Heart right ventricle (tissue), 16 donors: ENCODE measurements around the gene BIN1. TPM values are rescaled to one million over a fixed set of nuclear protein-coding genes. Genes with fewer than 3 reads are reported as not detected.

ENCODE experiments used
- ATAC-seq, 8 donors: fragments of 200-7000 bp; cut with Tn5 transposase; one replicate each; pipeline ENCODE4 v1.9.1; 2020; ENCODE audit warnings: mild to moderate bottlenecking in 8 of 8, moderate library complexity in 8 of 8, moderate number of reproducible peaks in 1 of 8
- DNase-seq, 2 donors: peaks; one replicate each; pipeline ENCODE4 v3.0.0-alpha.2; 2020
- H3K27ac ChIP-seq, 10 donors: fragments of 200-600 bp; sonication (generic) in 2 of 10; one replicate each; pipeline versions ENCODE4 v1.5.0 to v1.8.0; 2020 to 2022; ENCODE audit warnings: mild to moderate bottlenecking in 3 of 10
- H3K27me3 ChIP-seq, 7 donors: fragments of 200-600 bp; one replicate each; pipeline ENCODE4 v1.8.0; 2021 to 2022; ENCODE audit warnings: mild to moderate bottlenecking in 2 of 7
- H3K36me3 ChIP-seq, 9 donors: fragments of 200-600 bp; sonication (generic) in 1 of 9; one replicate each; pipeline versions ENCODE4 v1.5.0 to v1.8.0; 2020 to 2022; ENCODE audit warnings: mild to moderate bottlenecking in 2 of 9
- H3K4me1 ChIP-seq, 9 donors: fragments of 200-600 bp; sonication (generic) in 1 of 9; one replicate each; pipeline versions ENCODE4 v1.5.0 to v1.8.0; 2020 to 2022; ENCODE audit warnings: mild to moderate bottlenecking in 4 of 9
- H3K4me3 ChIP-seq, 10 donors: fragments of 200-600 bp; sonication (generic) in 2 of 10; one replicate each; pipeline versions ENCODE4 v1.5.0 to v1.8.0; 2020 to 2022; ENCODE audit warnings: mild to moderate bottlenecking in 7 of 10, moderate library complexity in 2 of 10
- H3K9me3 ChIP-seq, 11 donors: fragments of 200-600 bp in 10 of 11; sonication (generic) in 2 of 11; one replicate each; pipeline versions ENCODE4 v1.5.0 to v1.8.0; 2013 to 2022; ENCODE audit warnings: mild to moderate bottlenecking in 2 of 11, control low read depth in 1 of 11, moderate library complexity in 1 of 11
- CTCF ChIP-seq, 9 donors: fragments of 200-600 bp; sonication (generic) in 2 of 9; IDR thresholded peaks; one replicate each; pipeline versions ENCODE4 v1.5.0 to v1.8.0; 2021 to 2022; ENCODE audit warnings: antibody characterized with exemption in 9 of 9, mild to moderate bottlenecking in 5 of 9, moderate library complexity in 1 of 9
- WGBS, 2 donors: extraction: QIAGEN DNeasy Blood & Tissue Kit; methylation state at CpG; one replicate each; pipeline ENCODE4 v1.1.7; 2013; ENCODE audit warnings: inconsistent platforms in 1 of 2; 5-methylcytosine and 5-hydroxymethylcytosine counted together
- intact Hi-C, 10 donors: fragments of 100-400 bp; cut with DNase I; formaldehyde crosslinking; loops; one replicate each; pipeline versions ENCODE4 v1.11.1 to v1.14.2; 2022
- polyA plus RNA-seq, 2 donors: library from polyadenylated mRNA; stranded (reverse); fragments of 200-250 nt; gene quantifications; one replicate each; pipeline ENCODE4 v1.2.3, GENCODE V29; 2013
- total RNA-seq, 10 donors: library from RNA; stranded (reverse); fragmentation: NEBNext Ultra II Directional in 3 of 10; extraction: Animal tissue kit (Norgen Biotek cat#: 25700) in 3 of 10; gene quantifications; one replicate each; pipeline versions ENCODE4 v1.2.1 to v1.2.4, GENCODE V29; 2021 to 2023
- donor health status: Arrhythmogenic right ventricular cardiomyopathy.
- donor health status: ischemic (EF 13 %, LVEDD 7.1; RV severe dilation, severe dysfunction).
- donor health status: healthy with polysubstance abuse.
- donor health status: DM: no; HTN: yes; CAD: no.
- donor health status: DM: no; HTN: no; CAD: no.
- donor health status: ischemic (EF 25% LVEDD 6.9; RV normal size, moderate dysfunction).
- donor health status: ischemic (EF 25% LVEDD 5.7; RV mildly dilated, moderate dysfunction).
- donor health status: healthy.
- donor health status: DM: yes; HTN: yes; CAD: no.
- donor health status: Ischemic cardiomyopathy.
- donor health status: ischemic (EF 35%, LVEDD 5.7; RV mildly dilated, moderate dysfunction).
- donor health status: nonischemic (EF 11% LVEDD 7.7; RV severe dilation, severe dysfunction).
- donor health status: DM: yes; HTN: yes; CAD: no.
- donor health status: PGD.
- donor health status: ischemic (EF 29% LVEDD 5.4; RV normal size, mild dysfunction).
- donor health status: nonischemic (EF 23%, LVEDD 6.1; RV moderate dilation, normal function).

BIN1 gene
- total and polyA plus RNA-seq, 12 donors: 8.4 to 21.7 (median 16.0) TPM

- DNase-seq (peak in 1 of 2 donors; percentile 7), ATAC-seq (no peak)
- Histone ChIP-seq H3K4me3 (no peak overlapping the region), H3K4me1 (peaks cover 2 to 28% (median 20%) of the 10 kb centered on the region in 9 donors), H3K27me3 (no peaks in the 10 kb centered on the region), H3K9me3 (no peaks in the 10 kb centered on the region), H3K36me3 (no peaks in the 10 kb centered on the region), H3K27ac (no peak overlapping the region)
- intact Hi-C loops: no loop called here
- WGBS, 2 donors: 70 to 75% methylated on average over 15 of the region's 15 CpGs
- TF ChIP-seq CTCF (IDR thresholded peaks at IDR 0.05): no peak
These were observed 13.2 kb downstream of the BIN1 start for GRCh38 chr2:127093648-127094210.

- Histone ChIP-seq H3K4me1 (peaks cover 2 to 29% (median 22%) of the 10 kb centered on the region in 9 donors), H3K4me3 (no peak overlapping the region), H3K9me3 (no peaks in the 10 kb centered on the region), H3K36me3 (no peaks in the 10 kb centered on the region), H3K27ac (no peak overlapping the region), H3K27me3 (no peaks in the 10 kb centered on the region)
- DNase-seq: no peak
- WGBS, 2 donors: 97% methylated on average over 5 of the region's 5 CpGs
- TF ChIP-seq CTCF (IDR thresholded peaks at IDR 0.05): no peak
- ATAC-seq: no peak
- intact Hi-C loops: no loop called here
These were observed 13.9 kb downstream of the BIN1 start for GRCh38 chr2:127092901-127093516.

GRCh38 chr2:127092306-127092705 lies 14.6 kb downstream of the BIN1 start:
- H3K27me3 ChIP-seq: no peaks in the 10 kb centered on the region
- ATAC-seq (no peak), DNase-seq (peak in 1 of 2 donors; percentile 5)
- 92 to 93% methylated on average over 6 of the region's 6 CpGs for WGBS, 2 donors
- no peak overlapping the region for H3K27ac ChIP-seq
- no peak for TF ChIP-seq CTCF (IDR thresholded peaks at IDR 0.05)
- peaks cover 4 to 37% (median 29%) of the 10 kb centered on the region in 9 donors for H3K4me1 ChIP-seq
- no peaks in the 10 kb centered on the region for H3K9me3 ChIP-seq
- H3K36me3 ChIP-seq: no peaks in the 10 kb centered on the region
- intact Hi-C loops: no loop called here
- H3K4me3 ChIP-seq: no peak overlapping the region

DNA sequence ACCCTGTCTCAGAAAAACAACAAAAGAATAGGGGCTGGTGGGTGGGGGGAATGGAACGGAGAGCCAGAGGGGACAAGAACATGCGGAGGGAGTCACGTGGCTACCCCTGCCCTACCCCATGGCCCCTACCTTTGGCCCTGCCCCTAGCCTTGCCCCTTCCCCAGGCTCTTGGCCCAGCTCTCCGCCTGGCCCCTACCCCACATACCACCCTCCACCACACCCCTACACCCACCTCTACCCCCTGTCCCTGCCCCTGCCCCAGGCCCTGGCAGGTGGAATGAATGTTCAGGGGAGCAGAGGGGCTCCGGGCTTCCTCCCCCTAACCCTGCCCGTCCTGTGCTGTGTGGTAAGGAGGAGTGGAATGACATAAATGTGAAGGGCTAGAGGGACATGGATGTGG lies 15.1 kb downstream of the BIN1 start:
- Histone ChIP-seq H3K27ac (no peak overlapping the region), H3K9me3 (no peaks in the 10 kb centered on the region), H3K4me3 (no peak overlapping the region), H3K27me3 (no peaks in the 10 kb centered on the region), H3K36me3 (no peaks in the 10 kb centered on the region), H3K4me1 (peaks cover 8 to 40% (median 34%) of the 10 kb centered on the region in 9 donors)
- intact Hi-C loops: no loop called here
- no peak for TF ChIP-seq CTCF (IDR thresholded peaks at IDR 0.05)
- 97 to 98% methylated on average over 6 of the region's 6 CpGs for WGBS, 2 donors
- DNase-seq (peak in 1 of 2 donors; percentile 2), ATAC-seq (no peak)
